ENCODE results near the gene AMMECR1. TPM values are rescaled to one million over a fixed set of nuclear protein-coding genes. Genes with fewer than 3 reads are reported as not detected.
"Not testable (repeated sequence)": the region's sequence is repeated elsewhere in the genome, so short reads cannot be mapped to it uniquely, and the experiment has no call there.

AMMECR1 gene
- total RNA-seq (2014; rRNA removed; shearing (Covaris generic)) = 12.8 and 13.2 TPM in 2 replicates

- DNase-seq (ENCODE audit: low spot score) = peak; percentile 78
These were observed at the start of gene AMMECR1 for GRCh38 chrX:110317820-110318663. AMMECR1 (minus strand) TSS chrX:110318085; CDS start chrX:110318071, 14 bp downstream.

- no peak for DNase-seq (ENCODE audit: low spot score)
These were observed 45.4 kb upstream of the AMMECR1 start for GRCh38 chrX:110363244-110363643.

GRCh38 chrX:110359273-110359672, 41.4 kb upstream of the AMMECR1 start:
- peak; percentile 4 for DNase-seq (ENCODE audit: low spot score)

- DNase-seq (ENCODE audit: low spot score) = no peak
These were observed 40.7 kb upstream of the AMMECR1 start, which contains the start of gene RTL9 for GRCh38 chrX:110358548-110358947. RTL9 (plus strand) TSS chrX:110358848; CDS start chrX:110450618, 91,770 bp downstream.

- DNase-seq (ENCODE audit: low spot score) = no peak
These were observed 28.8 kb upstream of the AMMECR1 start for GRCh38 chrX:110346681-110347080.

- no peak for DNase-seq (ENCODE audit: low spot score)
These were observed 23.5 kb upstream of the AMMECR1 start for GRCh38 chrX:110341189-110342035.

GRCh38 chrX:110338935-110339334, 21.1 kb upstream of the AMMECR1 start:
- no peak for DNase-seq (ENCODE audit: low spot score)

GRCh38 chrX:110333458-110333857, 15.6 kb upstream of the AMMECR1 start:
- DNase-seq (ENCODE audit: low spot score) = not testable (repeated sequence)

- DNase-seq (ENCODE audit: low spot score) = no peak
These were observed 13.7 kb upstream of the AMMECR1 start for GRCh38 chrX:110331444-110332030.

GRCh38 chrX:110328613-110329012, 10.7 kb upstream of the AMMECR1 start:
- DNase-seq (ENCODE audit: low spot score) = not testable (repeated sequence)

GRCh38 chrX:110327336-110327735, 9.5 kb upstream of the AMMECR1 start:
- DNase-seq (ENCODE audit: low spot score) = no peak

GRCh38 chrX:110326712-110327111, 8.8 kb upstream of the AMMECR1 start:
- DNase-seq (ENCODE audit: low spot score) = no peak

GRCh38 chrX:110322603-110323002, 4.7 kb upstream of the AMMECR1 start:
- no peak for DNase-seq (ENCODE audit: low spot score)

GRCh38 chrX:110321670-110322069, 3.8 kb upstream of the AMMECR1 start:
- no peak for DNase-seq (ENCODE audit: low spot score)

GRCh38 chrX:110321081-110321480, 3.2 kb upstream of the AMMECR1 start:
- no peak for DNase-seq (ENCODE audit: low spot score)

- DNase-seq (ENCODE audit: low spot score) = no peak
These were observed 2.6 kb upstream of the AMMECR1 start for GRCh38 chrX:110320381-110320987.

GRCh38 chrX:110318664-110318968, 731 bp upstream of the AMMECR1 start:
- DNase-seq (ENCODE audit: low spot score) = no peak

- DNase-seq (ENCODE audit: low spot score) = peak; percentile 22
These were observed 645 bp downstream of the AMMECR1 start for GRCh38 chrX:110317061-110317819.

- peak; percentile 20 for DNase-seq (ENCODE audit: low spot score)
These were observed 1.4 kb downstream of the AMMECR1 start for GRCh38 chrX:110316351-110317060.

- DNase-seq (ENCODE audit: low spot score) = no peak
These were observed 2.3 kb downstream of the AMMECR1 start for GRCh38 chrX:110315551-110315950.

Measured in HT-29 (cell line).